RWPE1 (cell line): Measurements from ENCODE around the gene HS3ST3B1.
A peak's percentile ranks its signal among the peaks of the same experiment; 100 is the strongest.

Experiments used
- CTCF ChIA-PET: fragments of 350-600 bp; sonication (Branson Sonifier 250); formaldehyde crosslinking; extraction: SDS; loops from one replicate; lab custom pipeline; 2021; lab: Yijun Ruan, JAX
- POLR2A ChIA-PET: fragments of 400-600 bp; formaldehyde crosslinking; extraction: SDS; loops from one replicate; lab custom pipeline; 2020; ENCODE audit warnings: antibody characterized with exemption; ENCODE audit not compliant: low non-redundant PET; lab: Yijun Ruan, JAX
- DNase-seq: peaks from one replicate; pipeline ENCODE4 v3.0.0; 2012; ENCODE audit warnings: low spot score
- H3K27ac ChIP-seq: fragments of 450-650 bp; 2 replicates; pipeline ENCODE4 v1.5.1; 2017
- CTCF ChIP-seq: fragments of 450-650 bp; conservative IDR thresholded peaks from 2 replicates; pipeline ENCODE4 v1.5.1; 2017; ENCODE audit warnings: low read depth, mild to moderate bottlenecking

The HS3ST3B1 gene

DNA sequence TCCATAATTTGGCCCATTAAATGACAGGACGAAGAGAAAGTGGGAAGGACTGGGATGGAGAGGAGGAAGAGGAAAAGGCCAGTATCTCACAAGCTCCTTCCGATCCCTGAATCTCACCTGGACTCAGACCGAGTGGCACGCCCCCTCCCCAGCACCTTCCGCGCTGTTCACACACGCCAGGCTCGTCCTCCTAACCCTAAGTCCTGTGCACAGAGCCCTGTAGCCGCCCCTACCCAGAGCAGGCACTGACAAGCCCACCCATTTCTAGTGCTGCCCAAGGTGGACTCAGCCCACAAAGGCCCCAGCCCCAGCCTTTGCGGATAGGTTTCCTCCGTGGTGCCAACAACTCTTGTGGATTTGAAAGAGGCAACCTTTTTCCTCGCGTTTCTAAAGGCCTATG is 9.2 kb downstream of the HS3ST3B1 start:
- ChIA-PET POLR2A (no interaction called here), CTCF (no interaction called here)
- no peak for DNase-seq
- H3K27ac ChIP-seq: peak overlapping the region; percentile 81
- TF ChIP-seq CTCF: no peak

- ChIA-PET CTCF (no interaction called here), POLR2A (no interaction called here)
- DNase-seq: no peak
- TF ChIP-seq CTCF: no peak
- no peak overlapping the region for H3K27ac ChIP-seq
These were observed 9.7 kb downstream of the HS3ST3B1 start for GRCh38 chr17:14310605-14311004.

DNA sequence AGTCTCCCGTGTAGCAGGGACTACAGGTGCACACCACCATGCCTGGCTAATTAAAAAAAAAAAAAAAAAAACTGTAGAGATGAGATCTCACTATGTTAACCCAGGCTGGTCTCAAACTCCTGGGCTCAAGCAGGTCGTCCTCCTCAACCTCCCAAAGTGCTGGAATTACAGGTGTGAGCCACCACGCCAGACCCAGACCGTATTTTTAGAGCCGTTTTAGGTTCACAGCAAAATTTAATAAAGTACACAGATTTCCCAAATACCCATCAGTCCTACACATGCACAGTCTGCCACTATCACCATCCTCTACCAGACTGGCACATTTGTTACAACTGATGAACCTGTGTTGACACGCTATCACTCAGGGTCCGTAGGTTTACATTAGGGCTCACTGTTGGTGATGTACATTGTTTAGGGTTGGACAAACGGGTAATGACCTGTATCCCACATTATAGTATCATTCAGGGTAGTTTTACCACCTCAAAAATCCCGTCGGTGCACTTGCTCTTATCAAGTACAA is 10.4 kb downstream of the HS3ST3B1 start:
- ChIA-PET CTCF (no interaction called here), POLR2A (no interaction called here)
- H3K27ac ChIP-seq: no peak overlapping the region
- TF ChIP-seq CTCF: no peak
- DNase-seq: no peak

DNA sequence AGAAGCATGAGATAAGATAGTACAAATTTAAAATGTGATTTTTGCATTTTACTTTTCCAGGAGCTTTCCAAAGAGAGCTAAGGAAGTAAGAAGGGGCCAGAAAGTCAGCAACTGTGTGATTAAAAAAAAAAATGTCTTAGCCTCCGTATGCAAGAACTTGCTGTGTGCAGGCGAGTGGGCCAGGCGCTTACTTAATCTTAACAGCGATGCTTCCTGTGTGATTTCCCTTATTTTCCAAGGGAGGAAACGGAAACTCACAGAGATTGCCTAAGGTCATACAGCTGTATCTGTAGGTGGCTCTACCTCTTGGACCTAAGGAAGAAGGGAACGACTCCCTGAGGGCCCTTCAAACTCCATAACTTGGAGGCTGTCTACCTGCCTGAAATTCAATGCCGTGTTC is 11.1 kb downstream of the HS3ST3B1 start:
- ChIA-PET POLR2A (no interaction called here), CTCF (interaction anchor here (1.8 kb wide), 1 partner anchor 10 kb away, joined by 9 read pairs; no protein-coding TSS in a partner anchor)
- no peak for TF ChIP-seq CTCF
- no peak for DNase-seq
- H3K27ac ChIP-seq: no peak overlapping the region

DNA sequence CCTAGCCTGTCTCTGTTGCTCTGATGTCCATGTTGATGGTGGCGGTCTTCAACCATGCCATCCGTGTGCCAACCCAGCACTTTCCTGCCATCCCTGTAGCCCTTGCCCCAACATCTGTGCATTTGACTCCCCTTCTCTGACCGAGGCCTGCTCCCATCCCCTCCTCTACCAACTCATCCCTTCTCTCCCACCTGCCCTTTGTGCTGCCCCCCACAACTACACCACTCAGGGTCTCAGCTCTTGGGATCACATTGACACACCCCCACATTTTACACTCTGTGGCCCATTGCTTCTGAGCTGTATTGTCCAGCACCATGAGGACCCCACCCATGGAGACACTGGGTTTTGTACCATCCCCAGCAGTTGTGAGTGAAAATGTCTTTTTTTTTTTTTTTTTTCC is 11.6 kb downstream of the HS3ST3B1 start:
- no peak for DNase-seq
- no peak for TF ChIP-seq CTCF
- H3K27ac ChIP-seq: no peak overlapping the region
- POLR2A ChIA-PET: no interaction called here
- CTCF ChIA-PET: interaction anchor here (1.8 kb wide), 1 partner anchor 10 kb away, joined by 9 read pairs; no protein-coding TSS in a partner anchor

DNA sequence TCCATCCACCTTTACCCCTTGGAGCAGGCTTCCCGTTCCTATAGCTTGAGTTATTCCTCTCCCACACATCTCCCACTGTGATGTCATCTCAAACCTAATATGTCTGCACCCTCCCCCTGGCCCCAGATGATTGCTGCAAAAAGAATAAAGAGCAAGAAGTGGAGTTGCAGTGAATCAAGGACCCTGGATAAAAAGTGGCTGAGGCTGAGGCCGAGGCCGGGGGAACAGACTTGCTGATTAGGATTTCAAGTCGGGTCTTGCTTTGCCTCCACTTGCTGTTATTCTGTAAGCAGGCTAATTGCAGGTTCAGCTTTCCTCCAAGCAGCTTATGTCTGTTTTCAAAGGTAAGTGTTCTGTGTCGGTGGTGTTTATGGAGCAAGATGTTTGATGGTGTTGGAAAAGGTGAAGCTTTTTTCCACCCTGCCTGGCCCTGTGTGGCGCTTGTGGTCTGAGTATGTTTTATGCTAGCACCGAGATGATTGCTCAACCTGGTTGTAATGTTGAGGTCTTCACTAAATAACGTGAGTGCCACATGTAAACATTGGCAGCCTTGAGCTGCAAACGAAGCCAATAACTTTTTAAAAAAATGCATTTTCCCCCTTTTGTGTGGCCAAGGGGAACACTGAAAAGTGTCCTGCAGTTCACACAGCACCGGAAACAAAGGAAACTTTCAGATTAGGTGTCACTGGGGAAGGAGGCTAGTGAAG is 15.4 kb downstream of the HS3ST3B1 start:
- TF ChIP-seq CTCF: no peak
- no peak for DNase-seq
- POLR2A ChIA-PET: no interaction called here
- CTCF ChIA-PET: interaction anchor here (0.6 kb wide), 1 partner anchor 182 kb away, joined by 4 read pairs; no protein-coding TSS in a partner anchor
- no peak overlapping the region for H3K27ac ChIP-seq
